ENCODE data around the gene MRTFA. TPM values are rescaled to one million over a fixed set of nuclear protein-coding genes. Genes with fewer than 3 reads are reported as not detected.

Gene MRTFA
- total and polyA plus RNA-seq, 12 donors, result 12.3 to 141 (median 41.6) TPM

DNA sequence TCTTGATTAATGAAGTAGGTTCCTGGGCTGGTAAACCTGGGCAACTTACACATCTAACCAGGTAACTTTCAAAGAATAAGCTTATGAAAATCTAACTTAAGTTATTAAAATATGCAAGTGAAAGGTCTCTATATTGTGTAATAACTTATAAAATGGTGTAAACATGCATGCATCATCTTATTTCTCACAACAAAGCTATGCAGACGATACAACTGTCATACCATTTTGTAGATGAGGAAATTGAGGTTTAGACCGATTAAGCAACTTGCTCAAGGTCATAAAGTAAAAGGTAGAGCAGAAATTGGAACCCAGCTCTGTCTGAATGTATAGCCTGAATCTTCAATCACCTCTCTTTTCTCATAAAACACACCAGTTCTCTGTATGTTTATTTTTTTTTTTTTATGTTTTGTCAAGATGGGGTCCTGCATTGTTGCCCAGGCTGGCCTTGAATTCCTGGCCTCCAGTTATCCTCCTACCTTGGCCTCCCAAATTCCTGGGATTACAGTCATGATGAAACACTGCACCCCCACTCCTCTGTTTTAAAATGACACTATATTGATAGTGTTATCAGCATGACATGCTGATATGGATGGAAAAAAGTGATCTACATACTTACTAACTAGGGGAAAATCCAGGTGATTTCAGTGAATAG is 156.5 kb downstream of the MRTFA start:
- no peaks in the 10 kb centered on the region for H3K36me3 ChIP-seq (replicated peaks in 1 of 2)
- TF ChIP-seq, protein P1, sequence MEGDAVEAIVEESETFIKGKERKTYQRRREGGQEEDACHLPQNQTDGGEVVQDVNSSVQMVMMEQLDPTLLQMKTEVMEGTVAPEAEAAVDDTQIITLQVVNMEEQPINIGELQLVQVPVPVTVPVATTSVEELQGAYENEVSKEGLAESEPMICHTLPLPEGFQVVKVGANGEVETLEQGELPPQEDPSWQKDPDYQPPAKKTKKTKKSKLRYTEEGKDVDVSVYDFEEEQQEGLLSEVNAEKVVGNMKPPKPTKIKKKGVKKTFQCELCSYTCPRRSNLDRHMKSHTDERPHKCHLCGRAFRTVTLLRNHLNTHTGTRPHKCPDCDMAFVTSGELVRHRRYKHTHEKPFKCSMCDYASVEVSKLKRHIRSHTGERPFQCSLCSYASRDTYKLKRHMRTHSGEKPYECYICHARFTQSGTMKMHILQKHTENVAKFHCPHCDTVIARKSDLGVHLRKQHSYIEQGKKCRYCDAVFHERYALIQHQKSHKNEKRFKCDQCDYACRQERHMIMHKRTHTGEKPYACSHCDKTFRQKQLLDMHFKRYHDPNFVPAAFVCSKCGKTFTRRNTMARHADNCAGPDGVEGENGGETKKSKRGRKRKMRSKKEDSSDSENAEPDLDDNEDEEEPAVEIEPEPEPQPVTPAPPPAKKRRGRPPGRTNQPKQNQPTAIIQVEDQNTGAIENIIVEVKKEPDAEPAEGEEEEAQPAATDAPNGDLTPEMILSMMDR (IDR thresholded peaks at IDR 0.05), result no peak
- no peak for TF ChIP-seq POLR2A (IDR thresholded peaks at IDR 0.05)
- H3K27me3 ChIP-seq, result no peaks in the 10 kb centered on the region
- no peak overlapping the region for H3K4me3 ChIP-seq
- WGBS, 4 donors, result 48 to 51% (median 49%) methylated on average over 2 of the region's 2 CpGs
- no peak overlapping the region for H3K27ac ChIP-seq
- H3K4me1 ChIP-seq (replicated peaks in 1 of 2), result peaks cover 11 to 16% of the 10 kb centered on the region in 2 donors
- DNase-seq, result no peak
- no peaks in the 10 kb centered on the region for H3K9me3 ChIP-seq (replicated peaks in 1 of 3)
- intact Hi-C loops (cut with DNase I), result loop anchor here (5.0 to 10.0 kb wide), 2 partner anchors 38 to 45 kb away; no protein-coding TSS in a partner anchor

DNA sequence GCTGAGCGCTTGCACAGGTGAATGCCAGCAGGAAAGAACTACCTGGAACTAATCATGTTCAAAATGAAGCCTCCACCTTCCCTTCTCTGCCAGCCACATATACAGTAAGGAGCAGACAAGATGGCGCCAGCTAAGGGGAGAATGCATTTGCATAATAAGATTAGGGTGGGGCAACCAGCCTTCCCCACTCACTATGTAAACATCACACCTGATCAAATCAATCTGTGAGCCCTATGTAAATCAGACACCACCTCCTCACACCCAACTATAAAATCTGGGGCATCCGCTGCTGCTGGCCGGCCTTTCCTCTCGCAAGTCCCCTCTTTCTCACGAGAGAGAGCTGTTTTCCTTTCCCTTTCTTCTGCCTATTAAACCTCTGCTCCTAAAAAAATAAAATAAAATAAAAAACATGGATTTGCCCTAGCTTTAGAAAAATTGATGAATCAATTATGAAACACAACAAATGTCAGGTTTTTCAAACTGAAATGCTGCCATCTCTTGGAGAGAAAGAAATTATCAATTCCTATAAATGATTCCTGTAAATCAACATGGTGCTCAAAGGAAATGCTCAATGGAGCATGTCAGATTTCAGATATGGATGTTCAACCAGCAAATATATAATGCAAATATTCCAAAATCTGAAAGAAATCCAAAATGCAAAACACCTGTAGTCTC is 157.3 kb downstream of the MRTFA start:
- no peak for TF ChIP-seq POLR2A (IDR thresholded peaks at IDR 0.05)
- TF ChIP-seq, protein P1 (IDR thresholded peaks at IDR 0.05), result peak in 1 of 6 experiments; percentile 19
- no peak for DNase-seq
- Histone ChIP-seq H3K27me3 (no peaks in the 10 kb centered on the region), H3K4me3 (no peak overlapping the region), H3K4me1 (replicated peaks in 1 of 2) (peaks cover 11 to 16% of the 10 kb centered on the region in 2 donors), H3K27ac (no peak overlapping the region), H3K36me3 (replicated peaks in 1 of 2) (no peaks in the 10 kb centered on the region), H3K9me3 (replicated peaks in 1 of 3) (no peaks in the 10 kb centered on the region)
- WGBS, 4 donors, result 90 to 97% (median 95%) methylated on average over 6 of the region's 6 CpGs
- intact Hi-C loops (cut with DNase I), result loop anchor here in 1 of 2 donors (5.0 kb wide), 1 partner anchor 37 kb away; no protein-coding TSS in a partner anchor

DNA sequence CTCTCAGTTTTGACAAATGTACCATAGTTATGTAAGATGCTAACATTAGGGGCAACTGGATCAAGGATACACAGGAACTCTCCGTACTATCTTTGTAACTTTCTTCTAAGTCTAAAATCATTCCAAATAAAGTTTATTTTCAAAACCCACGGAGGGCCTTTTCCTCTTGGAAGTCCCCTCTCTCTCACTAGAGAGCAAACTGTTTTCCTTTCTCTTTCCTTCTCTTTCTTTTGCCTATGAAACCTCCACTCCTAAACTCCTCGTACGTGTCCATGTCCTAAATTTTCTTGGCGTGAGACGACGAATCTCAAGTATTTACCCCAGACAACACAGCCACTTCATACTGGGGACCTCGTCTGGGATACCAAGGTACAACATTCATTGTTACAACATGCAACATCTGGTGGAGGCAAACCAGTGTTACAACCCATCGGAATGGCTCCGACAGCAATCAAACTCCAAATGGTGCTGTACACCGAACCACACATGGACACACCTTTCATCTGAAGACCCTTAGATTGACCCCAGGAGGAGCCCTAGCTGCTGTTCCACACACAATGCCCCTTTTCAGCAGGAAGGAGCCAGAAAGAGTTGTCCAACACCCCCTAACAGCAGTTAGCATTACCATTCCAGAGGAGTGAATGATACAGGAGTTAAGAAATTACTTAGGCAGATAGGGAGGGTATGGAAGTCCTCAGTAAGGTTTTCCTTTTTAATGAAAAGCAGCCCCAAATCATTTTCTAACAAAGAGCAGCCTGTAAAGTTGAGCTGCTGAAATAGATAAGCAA is 158.0 kb downstream of the MRTFA start:
- peaks cover 11 to 16% of the 10 kb centered on the region in 2 donors for H3K4me1 ChIP-seq (replicated peaks in 1 of 2)
- DNase-seq, result no peak
- WGBS, 4 donors, result 68 to 76% (median 72%) methylated on average over 11 of the region's 11 CpGs
- no peaks in the 10 kb centered on the region for H3K9me3 ChIP-seq (replicated peaks in 1 of 3)
- H3K27me3 ChIP-seq, result no peaks in the 10 kb centered on the region
- H3K27ac ChIP-seq, result peak overlapping the region in 2 of 5 donors; percentile 17 to 22
- intact Hi-C loops (cut with DNase I), result loop anchor here in 1 of 2 donors (5.0 kb wide), 1 partner anchor 36 kb away; no protein-coding TSS in a partner anchor
- no peak for TF ChIP-seq POLR2A (IDR thresholded peaks at IDR 0.05)
- TF ChIP-seq, protein P1 (IDR thresholded peaks at IDR 0.05), result no peak
- H3K36me3 ChIP-seq (replicated peaks in 1 of 2), result no peaks in the 10 kb centered on the region
- no peak overlapping the region for H3K4me3 ChIP-seq

Data from adrenal gland (tissue), 12 donors.